ENCODE data around the gene APEH. TPM values are rescaled to one million over a fixed set of nuclear protein-coding genes. Genes with fewer than 3 reads are reported as not detected.

The APEH gene
- total RNA-seq, 1 experiment from 2014 or later: 215 TPM

GRCh38 chr3:49663831-49664230 is 10.3 kb upstream of the APEH start:
- WGBS (ENCODE audit: extremely low coverage, insufficient read length, low lambda C conversion rate): no CpG with 5 or more reads among the region's 1 CpG

More at GRCh38 chr3:49663831-49664230, 10.3 kb upstream of the APEH start:
- Histone ChIP-seq H3K23me2 (ENCODE audit: insufficient read length, low read depth, low read length, poor library complexity, severe bottlenecking) (no peaks in the 10 kb centered on the region), H3K18ac (ENCODE audit: insufficient read length, low read depth, low read length) (no peak overlapping the region), H3K27me3 (ENCODE audit: insufficient read depth, low read length) (no peaks in the 10 kb centered on the region), H3K9me3 (ENCODE audit: control insufficient read depth, low read depth, low read length) (no peaks in the 10 kb centered on the region), H3K4me1 (ENCODE audit: insufficient read depth, low read length) (no peaks in the 10 kb centered on the region; the same call in 1 of the 2 replicates), H2BK12ac (ENCODE audit: insufficient read length, low read depth, low read length) (no peak overlapping the region), H3T11ph (ENCODE audit: low read length) (no peak overlapping the region), H3K4me2 (ENCODE audit: insufficient read depth, insufficient read length, low read length) (no peak overlapping the region), H3K14ac (ENCODE audit: insufficient read depth, low read length) (no peak overlapping the region), H3K56ac (ENCODE audit: insufficient read length, low read depth, low read length) (no peak overlapping the region), H3K23ac (ENCODE audit: insufficient read length, low read depth, low read length) (no peak overlapping the region), H3K27ac (ENCODE audit: insufficient read length, low read depth, low read length) (no peak overlapping the region), H4K8ac (replicated peaks; ENCODE audit: insufficient read length, low read depth, low read length) (no peak overlapping the region), H2AK5ac (ENCODE audit: insufficient read length, low read length) (no peak overlapping the region), H2BK15ac (ENCODE audit: low read depth, low read length) (no peak overlapping the region), H2BK120ac (ENCODE audit: low read depth, low read length, poor library complexity, severe bottlenecking) (no peak overlapping the region), H2AFZ (ENCODE audit: low read length) (no peak overlapping the region), H3K9ac (ENCODE audit: extremely low read depth, insufficient read length, low read length) (no peak overlapping the region), H4K5ac (ENCODE audit: insufficient read length, low read depth, low read length) (no peak overlapping the region), H3K79me1 (ENCODE audit: insufficient read depth, low read depth, low read length, poor library complexity, severe bottlenecking) (no peaks in the 10 kb centered on the region), H3K4ac (ENCODE audit: low read depth, low read length) (no peak overlapping the region), H2BK5ac (ENCODE audit: insufficient read length, low read length) (no peak overlapping the region), H4K91ac (ENCODE audit: insufficient read length, low read depth, low read length) (no peak overlapping the region), H4K20me1 (ENCODE audit: control insufficient read depth, insufficient read depth, insufficient read length) (no peaks in the 10 kb centered on the region), H3K79me2 (ENCODE audit: insufficient read depth, low read length) (no peaks in the 10 kb centered on the region), H2BK20ac (ENCODE audit: low read depth, low read length, poor library complexity, severe bottlenecking) (no peak overlapping the region)
- H3K36me3 Mint-ChIP-seq (ENCODE audit: insufficient read depth in 1 of 3, low read depth in 3 of 3): no peaks in the 10 kb centered on the region
- H3K4me1 Mint-ChIP-seq: peaks cover 19 to 23% of the 10 kb centered on the region in 2 experiments
- TF ChIP-seq CTCF (conservative IDR thresholded peaks at IDR 0.05): no peak
- no peak overlapping the region for H3K27ac Mint-ChIP-seq
- no peaks in the 10 kb centered on the region; the same call in 1 of the 2 replicates for H3K27me3 Mint-ChIP-seq (ENCODE audit: low read depth)
- H3K4me3 Mint-ChIP-seq: no peak overlapping the region
- no peaks in the 10 kb centered on the region for H3K9me3 Mint-ChIP-seq
- DNase-seq: no peak
